ENCODE measurements around the gene DNAI4.
"Not testable (repeated sequence)": the region's sequence is repeated elsewhere in the genome, so short reads cannot be mapped to it uniquely, and the experiment has no call there.

The DNAI4 gene, protein sequence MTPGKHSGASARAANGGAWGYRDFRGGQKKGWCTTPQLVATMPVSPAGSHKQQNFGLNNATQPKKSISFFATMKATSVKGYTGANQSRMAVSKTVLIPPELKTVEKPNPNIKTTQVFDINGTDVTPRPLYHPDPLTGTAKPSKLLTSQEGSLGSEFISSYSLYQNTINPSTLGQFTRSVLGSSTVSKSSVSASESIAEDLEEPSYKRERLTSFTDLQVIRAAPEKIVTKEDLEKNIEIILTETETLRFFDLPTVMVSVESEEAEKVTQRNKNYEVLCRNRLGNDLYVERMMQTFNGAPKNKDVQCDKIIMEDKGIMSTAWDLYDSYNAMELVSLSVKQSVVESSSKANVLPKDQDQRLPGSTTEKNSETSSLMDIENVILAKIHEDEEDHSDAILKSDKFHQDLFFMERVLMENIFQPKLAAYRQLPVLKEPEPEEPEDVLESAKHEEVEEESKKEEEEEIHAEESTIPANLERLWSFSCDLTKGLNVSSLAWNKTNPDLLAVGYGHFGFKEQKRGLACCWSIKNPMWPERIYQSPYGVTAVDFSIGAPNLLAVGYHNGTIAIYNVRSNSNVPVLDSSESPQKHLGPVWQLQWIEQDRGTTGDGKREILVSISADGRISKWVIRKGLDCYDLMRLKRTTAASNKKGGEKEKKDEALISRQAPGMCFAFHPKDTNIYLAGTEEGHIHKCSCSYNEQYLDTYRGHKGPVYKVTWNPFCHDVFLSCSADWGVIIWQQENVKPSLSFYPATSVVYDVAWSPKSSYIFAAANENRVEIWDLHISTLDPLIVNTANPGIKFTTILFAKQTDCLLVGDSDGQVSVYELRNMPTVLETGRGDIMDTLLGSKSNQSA

DNA sequence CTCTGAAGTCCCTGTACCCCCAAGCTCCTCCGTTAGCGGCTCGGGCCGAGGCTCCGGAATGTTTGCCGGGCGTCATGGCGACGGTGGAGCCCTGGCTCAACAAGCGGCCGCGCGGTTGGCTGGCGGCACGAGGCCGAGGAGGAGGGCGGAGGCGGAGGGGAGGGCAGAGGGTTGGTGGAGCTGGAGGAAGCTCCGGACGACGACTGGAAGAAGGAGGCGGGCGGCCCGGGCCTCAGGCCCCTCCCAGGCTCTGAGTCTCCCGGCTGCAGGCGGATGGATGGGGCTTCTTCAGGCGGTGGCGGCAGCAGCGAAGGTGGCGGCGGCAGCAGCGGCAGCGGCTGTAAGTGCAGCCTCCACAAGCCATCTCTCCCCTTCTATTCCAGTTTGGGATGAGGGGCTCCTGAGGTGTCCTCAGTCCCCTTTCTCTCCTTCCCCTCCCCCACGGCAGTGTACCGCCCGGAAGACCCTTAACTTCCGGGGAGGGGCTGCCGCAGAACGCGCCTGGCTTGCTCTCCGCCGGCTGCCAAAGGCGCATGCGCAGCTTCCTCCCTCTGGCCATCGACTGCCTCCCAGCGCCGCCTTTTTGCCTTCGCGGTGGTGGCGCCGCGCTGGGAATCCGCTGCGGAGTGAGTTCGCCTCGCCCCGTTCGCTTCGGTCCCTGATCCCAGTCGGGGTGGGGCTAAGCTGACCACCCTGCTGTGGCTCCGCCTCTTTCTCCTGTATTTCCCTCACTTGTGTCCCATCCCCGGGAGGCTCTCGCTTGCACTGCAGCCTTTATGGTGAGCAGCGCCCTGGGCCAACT lies at the start of gene DNAI4, which contains the start of gene MIER1:
DNAI4 (minus strand) TSS at position 101 of the 802 bp plus-strand sequence; CDS start at position 76, 25 bp downstream.
MIER1 (plus strand) TSS at position 235 of the 802 bp plus-strand sequence; CDS start at position 274, 39 bp downstream.
- peak; percentile 96 for DNase-seq

DNA sequence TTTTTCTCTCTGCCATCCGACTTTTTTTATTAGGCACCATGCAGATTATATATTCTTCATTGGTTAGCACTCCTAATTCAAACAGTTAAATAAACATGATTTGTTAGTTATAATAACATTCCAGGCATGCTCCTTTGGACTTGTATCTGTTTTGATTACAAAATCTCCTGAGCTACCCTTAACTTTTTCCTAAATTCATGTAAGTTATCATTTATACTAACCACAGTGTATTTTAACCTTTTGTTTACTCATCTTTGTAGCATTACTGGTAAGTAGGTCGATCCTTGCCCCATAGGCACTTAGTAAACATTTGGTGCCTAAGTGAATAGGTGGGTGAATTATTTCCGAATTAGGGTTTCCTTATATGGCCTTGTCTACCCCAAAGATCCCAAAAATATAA lies 43.9 kb upstream of the DNAI4 start:
- DNase-seq: no peak

DNA sequence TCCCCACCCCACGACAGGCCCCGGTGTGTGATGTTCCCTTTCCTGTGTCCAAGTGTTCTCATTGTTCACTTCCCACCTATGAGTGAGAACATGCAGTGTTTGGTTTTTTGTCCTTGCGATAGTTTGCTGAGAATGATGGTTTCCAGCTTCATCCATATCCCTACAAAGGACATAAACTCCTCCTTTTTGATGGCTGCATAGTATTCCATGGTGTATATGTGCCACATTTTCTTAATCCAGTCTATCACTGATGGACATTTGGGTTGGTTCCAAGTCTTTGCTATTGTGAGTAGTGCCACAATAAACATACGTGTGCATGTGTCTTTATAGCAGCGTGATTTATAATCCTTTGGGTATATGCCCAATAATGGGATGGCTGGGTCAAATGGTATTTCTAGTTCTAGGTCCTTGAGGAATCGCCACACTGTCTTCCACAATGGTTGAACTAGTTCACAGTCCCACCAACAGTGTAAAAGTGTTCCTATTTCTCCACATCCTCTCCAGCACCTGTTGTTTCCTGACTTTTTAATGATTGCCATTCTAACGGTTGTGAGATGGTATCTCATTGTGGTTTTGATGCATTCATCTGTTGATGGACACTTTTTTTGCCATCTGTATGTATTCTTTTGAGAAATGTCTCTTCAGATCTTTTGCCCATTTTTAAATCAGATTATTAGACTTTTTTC lies 41.7 kb upstream of the DNAI4 start:
- DNase-seq: not testable (repeated sequence)

DNA sequence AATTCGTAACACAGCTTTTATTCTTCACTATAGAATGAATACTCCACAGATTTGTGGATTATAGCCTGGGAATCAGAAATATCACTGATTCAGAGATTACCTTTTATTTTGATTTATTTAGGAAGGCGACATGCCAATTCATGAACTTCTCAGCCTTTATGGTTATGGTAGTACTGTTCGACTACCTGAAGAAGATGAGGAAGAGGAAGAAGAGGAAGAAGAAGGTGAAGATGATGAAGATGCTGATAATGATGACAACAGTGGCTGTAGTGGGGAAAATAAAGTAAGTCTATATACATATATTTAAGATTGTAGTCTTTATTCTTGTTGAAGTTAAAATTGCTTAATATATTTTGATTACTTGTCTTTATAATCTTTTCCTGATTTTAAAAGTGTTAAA lies 33.3 kb upstream of the DNAI4 start:
- no peak for DNase-seq

DNA sequence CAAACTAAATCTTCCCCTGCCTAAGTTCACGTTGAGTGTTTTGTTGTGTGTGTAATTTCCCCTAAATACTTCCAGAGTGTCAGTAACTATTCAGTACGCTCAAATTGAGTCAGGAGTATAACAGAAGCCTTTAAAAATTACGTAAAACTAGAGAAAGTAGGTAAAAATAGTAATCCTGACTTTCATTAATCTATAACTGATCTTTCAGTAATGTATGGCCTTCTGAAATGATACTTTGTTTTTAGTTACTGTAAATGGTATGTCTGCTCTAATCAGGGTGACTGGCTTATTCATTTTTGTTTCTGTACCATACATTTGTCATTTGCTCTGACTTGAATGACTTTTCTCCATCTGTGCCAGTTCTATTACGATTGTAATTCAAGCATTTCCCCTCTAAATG lies 29.6 kb upstream of the DNAI4 start:
- DNase-seq: no peak

DNA sequence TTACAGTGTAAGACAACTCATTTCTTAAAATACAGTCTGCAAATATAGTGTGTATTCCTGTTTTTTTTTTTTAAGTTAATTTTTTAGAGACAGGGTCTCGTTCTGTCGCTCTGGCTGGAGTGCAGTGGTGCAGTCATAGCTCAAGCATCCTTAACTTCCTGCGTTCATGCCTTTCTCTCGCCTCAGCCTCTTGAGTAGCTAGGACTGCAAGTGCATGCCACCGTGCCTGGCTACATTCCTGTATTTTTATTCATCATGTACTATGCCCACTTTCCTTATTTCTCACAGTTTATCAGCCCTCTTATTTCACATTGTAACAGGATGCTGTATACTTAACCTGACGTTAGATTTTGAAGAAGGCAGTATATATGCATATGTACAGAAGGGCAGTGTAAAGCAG lies 26.9 kb upstream of the DNAI4 start:
- DNase-seq: no peak

DNA sequence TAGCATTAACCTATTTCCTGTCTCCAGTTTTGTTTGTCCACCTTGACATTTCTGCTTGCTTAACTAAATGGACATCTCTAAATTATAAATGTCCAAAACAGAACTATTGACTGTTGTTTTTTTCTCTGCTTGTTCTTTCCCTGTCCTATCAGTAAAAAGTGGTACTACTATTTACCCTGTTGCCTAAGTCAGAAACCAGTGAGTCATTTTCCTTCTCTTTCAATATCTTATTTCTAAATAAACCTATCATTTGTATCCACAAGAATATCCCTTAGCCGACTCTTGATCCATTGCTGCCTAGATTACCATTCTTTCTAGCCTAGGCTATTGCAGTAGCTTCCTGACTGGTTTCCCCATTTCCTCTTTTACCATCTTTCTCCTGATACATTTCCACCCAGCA lies 22.6 kb upstream of the DNAI4 start:
- no peak for DNase-seq

DNA sequence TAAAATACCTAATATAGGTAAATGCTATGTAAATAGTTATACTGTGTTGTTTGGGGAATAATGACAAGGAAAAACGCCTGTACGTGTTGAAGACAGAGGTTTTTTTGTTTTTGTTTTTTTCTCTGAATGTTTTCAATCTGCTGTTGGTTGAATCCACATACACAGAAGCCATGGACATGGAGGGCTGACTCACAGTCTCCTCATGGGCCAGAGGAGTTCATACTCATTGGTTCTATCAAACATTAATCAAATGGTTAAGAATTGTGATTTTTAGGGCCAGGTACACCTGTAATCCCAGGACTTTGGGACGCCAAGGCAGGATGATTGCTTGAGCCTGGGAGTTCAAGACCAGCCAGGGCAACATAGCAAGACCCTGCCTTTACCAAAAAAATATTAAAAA lies 20.7 kb upstream of the DNAI4 start:
- DNase-seq: no peak

DNA sequence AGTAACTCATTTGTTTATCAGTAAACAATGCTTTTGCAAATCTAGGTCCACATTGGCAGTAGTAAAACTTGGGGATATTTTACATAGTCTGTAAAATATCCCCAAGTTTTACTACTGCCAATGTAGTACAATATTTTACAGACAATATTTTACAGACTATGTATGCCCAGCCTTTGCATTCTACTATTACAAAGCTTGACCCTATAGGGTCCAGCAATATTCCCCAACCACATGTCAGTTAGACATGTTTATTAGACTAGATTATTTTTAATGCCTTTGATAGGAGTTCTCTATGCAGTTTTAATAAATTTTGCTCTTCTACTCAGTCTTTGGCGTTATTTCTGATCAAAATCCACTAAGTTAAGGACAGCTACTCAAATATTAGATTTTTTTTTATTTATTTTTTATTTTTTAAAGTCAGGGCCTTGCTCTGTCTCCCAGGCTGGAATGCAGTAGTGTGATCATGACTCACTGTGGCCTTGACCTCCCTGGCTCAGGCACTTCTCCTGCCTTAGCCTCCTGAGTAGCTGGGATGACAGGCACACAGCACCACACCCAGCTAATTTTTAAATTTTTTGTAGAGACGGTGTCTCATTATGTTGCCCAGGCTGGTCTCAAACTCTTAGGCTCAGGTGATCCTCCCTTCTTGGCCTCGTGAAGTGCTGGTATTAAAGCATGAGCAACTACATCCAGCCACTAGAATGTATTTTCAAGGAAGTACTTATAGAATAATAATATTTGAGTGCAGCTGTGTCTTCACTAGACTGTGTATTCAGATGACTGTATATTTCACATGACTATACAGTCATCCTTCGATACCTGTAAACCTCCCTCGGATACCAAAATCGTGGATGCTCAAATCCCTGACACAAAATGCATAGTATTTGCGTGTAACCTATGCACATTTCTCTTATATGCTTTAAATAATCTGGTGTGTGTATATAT lies 19.9 kb upstream of the DNAI4 start:
- DNase-seq: no peak

DNA sequence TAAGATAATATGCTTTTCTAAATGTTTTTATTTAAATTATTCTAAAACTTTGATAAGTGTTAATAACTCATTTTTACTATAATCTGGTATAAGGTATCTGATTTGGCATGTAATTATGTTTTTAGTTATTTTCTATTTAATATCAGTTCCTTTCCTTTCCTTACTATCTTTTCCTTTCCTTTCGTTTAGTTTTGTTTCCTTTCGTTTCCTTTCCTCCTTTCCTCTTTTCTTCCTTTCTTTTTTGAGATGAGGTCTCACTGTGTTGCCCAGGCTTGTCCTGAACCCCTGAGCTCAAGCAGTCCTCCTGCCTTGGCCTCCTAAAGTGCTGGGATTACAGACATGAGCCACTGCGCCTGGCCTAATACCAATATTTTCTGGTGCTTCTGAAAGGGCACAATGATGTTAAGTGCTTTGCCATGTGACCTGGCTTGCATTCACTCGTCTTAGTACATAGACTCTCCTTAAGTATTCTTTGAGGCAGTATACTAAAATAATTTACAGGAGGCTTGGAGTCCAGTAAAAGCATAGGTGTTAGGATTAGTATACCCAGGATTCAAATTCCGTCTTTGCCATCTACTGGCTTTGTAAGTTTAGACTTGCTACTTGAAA lies 18.8 kb upstream of the DNAI4 start:
- no peak for DNase-seq

DNA sequence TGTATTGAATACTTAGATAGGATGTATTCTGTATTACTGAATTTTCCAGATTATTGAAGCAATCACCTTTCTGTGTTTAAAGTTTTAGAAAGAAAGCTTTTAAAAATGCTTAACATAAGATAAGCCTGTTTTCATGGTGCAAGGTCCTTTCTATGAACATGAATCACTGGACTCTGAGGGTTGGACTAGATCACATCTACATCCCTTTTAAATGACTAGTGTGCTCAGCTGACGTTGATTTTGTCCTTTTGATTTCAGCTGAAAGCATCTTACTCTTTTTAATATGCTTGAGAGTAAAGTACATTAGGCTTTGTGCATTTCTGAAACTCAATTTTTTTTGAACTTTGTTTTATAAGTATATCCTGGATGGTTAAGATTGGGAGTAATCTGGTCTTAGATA lies 16.3 kb upstream of the DNAI4 start:
- no peak for DNase-seq

DNA sequence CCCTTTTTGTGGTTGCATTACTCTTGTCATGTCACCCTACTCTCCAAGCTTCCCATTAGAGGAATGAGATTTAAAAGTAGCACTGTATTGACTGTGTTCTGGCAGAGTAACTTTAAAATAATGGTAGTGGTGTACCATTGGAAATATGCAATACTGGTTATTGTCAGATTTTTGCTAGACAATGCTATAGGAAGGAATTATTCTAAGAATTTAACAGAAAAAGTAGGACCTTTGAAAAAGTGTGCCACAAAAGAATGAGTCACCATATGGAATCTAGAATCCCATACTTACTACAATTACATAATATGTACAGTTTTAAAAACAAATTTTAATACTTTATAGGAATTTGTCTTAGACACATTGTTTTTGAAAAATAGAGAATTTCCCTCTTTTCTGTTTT lies 14.0 kb upstream of the DNAI4 start:
- no peak for DNase-seq

DNA sequence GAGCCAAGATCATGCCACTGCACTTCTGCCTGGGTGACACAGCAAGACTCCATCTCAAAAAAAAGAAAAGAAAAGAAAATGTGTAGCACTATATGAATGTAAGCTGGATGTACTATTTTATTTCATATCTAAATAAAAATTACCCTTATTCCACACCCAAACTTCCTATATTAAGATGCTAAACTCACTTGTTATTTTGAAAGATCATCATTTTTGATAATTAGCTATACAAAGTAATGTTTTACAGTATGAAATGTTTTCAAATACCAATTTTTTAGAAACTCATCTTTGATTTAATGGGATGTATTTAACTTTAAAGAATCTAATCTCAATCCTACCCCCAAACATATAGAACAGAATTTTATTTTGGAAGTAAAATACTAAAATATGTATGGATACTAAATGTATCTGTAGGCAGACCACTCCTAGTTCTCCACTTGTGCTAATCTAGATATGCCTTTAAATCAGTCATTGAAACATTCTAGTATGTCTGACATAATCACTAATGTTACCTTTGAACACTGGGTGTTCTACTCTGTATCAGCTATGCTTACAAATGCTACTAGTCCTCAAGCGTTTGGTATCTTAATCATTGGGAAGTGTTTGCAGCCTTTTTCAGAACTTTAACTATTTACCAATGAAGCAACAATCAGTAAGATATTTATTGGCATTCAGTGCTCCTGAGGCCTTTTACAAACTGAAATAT lies 13.0 kb upstream of the DNAI4 start:
- DNase-seq: no peak

DNA sequence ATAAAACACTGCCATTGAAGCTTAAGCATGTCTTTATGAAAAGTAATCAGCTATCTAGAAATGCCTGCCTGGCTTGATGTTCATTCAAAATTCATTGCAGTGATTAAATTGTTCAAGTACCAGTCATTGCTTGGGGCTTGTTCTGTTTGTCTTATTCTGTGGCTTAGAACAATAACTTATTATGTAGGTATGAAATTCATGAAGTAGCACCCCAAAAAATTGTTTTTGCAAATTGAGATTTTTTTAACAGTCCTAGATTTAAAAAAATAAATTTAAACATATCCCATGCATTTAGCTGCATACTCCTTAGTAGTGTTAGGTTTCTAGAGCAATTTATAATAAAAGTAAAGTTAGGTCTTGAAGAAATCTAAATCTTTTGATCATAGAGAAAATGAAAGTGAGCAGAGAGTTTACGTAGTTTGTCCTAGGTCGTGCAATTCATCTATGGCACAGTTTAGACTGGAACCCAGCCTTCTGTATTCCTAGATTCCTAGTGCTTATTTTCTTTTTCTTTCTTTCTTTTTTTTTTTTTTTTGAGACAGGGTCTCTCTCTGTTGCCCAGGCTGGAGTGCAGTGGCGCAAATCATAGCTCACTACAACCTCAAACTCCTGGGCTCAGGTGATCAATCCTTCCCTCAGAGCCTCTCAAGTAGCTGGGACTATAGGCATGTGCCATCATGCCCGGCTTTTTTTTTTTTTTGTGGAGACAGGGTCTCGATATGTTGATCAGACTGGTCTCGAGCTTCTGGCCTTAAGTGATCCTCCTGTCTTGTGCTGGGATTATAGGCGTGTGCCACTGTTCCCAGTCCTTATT lies 9.4 kb upstream of the DNAI4 start:
- DNase-seq: no peak

DNA sequence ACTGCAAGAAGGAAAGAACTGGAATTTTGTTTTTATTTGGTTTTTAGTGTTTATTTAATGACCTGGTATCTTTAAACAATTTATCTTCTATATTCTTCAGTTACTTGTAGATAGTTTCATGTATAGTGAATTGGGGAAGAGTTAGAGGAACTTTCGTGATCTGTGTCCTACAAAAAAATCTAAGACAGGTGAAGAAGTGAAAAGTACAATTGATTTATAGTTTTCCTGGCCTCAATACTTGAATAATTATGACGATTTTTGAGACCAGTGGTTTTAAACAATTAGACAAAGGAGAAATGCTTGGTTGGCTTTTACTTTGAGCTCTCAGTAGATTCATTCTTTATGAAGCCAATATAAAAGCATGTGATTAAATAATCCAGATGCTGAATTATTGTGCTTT lies 7.6 kb upstream of the DNAI4 start:
- DNase-seq: no peak

DNA sequence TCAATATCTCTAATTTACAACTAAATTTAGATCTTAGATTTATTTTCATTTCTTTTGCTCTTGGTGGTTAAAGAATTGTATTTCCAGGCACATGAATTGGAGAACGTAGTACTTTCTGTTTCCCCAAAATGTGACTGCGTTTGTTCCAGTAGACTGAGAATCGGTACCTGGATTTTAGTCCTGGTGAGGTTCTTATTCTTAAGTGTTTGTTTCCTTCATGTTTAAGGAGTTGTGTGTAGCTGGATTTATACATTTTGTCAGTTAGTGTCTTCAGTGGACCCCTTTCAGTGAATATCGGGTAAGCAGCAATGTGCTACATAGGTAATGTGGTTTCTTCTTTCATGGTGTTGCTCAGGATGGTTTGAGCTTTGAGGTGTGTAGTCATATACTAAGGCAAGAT lies 6.9 kb upstream of the DNAI4 start:
- no peak for DNase-seq

DNA sequence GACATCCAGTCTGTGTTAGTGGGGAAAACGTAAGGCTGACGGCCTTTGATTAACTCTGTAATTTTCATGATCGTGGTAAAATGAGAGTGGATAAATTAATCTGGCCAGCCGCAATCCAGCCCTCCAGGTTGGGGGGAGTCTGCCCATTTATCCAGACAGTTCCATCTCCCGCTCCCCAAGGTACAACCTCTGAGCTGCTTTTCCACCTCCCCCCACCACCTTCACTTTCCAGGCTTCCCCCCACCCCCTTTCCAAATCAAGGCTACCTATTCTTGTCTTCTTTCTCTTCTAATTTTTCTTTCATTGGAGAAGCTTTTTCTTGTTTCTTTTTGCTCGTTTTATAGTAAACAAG lies 6.1 kb upstream of the DNAI4 start:
- no peak for DNase-seq

DNA sequence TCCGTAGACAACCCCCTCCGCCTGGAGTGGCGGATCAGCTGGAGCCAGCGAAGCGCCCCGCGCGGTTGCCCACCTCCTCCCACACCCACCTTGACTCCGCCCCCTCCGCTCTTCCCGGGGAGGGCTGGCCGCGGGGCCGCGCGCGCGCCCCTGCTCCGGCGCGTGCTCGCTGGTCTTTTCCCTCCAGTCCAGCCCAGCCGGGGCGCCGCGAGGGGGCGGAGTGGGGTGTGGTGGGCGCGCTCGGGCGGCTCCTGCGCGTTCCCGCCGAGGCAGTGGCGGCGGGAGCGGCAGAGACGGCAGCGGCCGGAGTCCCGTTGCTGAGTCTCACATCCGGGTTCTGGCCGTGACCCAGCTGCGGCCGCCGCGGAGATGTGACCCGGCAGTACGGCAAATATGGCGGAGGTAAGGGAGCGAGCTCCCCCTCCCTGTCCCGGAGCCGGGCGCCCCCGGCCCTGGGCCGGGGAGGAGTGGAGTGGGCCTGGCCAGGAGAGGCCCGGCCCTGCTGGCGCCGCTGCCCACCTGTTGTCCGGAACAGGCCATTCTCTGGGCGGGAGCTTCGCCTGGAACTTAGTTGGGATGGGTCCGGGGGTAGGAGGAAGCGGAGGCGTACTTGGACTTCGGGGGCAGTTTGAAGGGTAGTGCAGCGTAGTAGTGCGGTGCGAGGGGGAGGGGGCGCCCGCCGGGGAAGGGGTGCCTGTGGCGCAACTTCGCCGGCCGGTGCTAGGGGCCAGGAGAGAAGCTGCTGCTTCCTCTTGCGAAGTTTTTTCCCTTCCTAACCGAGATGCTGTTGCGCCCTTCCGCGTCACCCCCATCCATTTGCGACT lies 5.6 kb upstream of the DNAI4 start:
- peak; percentile 94 for DNase-seq

DNA sequence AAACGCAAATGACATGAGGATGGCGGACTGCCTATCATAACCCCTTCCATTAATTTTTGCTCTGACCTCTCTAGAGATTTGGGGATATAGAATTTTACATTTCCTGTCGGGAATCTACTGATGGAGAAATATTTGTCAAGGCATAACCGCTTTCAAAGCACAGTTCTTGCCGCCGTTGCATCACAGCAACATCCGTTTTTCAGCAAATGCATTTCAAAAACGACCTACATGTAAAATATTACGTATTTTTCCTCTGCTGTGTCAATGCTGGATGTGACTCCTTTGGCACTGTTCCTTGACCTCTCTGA lies 5.0 kb upstream of the DNAI4 start:
- no peak for DNase-seq
